Choroid plexus epithelial cell (primary cell): ENCODE measurements around the gene AHNAK.

Experiments used
- DNase-seq: peaks from one replicate; pipeline ENCODE4 v3.0.0-alpha.2; 2010; ENCODE audit warnings: low read depth
- H3K4me3 ChIP-seq: 2 replicates; pipeline ENCODE4 v1.5.1; 2011; ENCODE audit warnings: low read depth, mild to moderate bottlenecking, control low read depth, low read length, moderate library complexity
- CTCF ChIP-seq: conservative IDR thresholded peaks from 2 replicates; pipeline ENCODE4 v1.5.1; 2011; ENCODE audit warnings: low read depth, mild to moderate bottlenecking, control low read depth, inconsistent platforms, low read length, moderate library complexity

Gene AHNAK

GRCh38 chr11:62542111-62542745 is 4.4 kb downstream of the AHNAK start:
- peak overlapping the region; percentile 92 for H3K4me3 ChIP-seq
- DNase-seq, result no peak
- no peak for TF ChIP-seq CTCF

- peak overlapping the region; percentile 26 for H3K4me3 ChIP-seq
- DNase-seq, result peak; percentile 35
- TF ChIP-seq CTCF, result no peak
These were observed 5.6 kb downstream of the AHNAK start for GRCh38 chr11:62540804-62541701.

- peak; percentile 84 for DNase-seq
- H3K4me3 ChIP-seq, result peak overlapping the region; percentile 27
- TF ChIP-seq CTCF, result no peak
These were observed 7.2 kb downstream of the AHNAK start for GRCh38 chr11:62539238-62539925.

- TF ChIP-seq CTCF, result no peak
- no peak for DNase-seq
- H3K4me3 ChIP-seq, result peak overlapping the region; percentile 27
These were observed 8.0 kb downstream of the AHNAK start for GRCh38 chr11:62538470-62539237.

GRCh38 chr11:62536301-62536957 is 10.2 kb downstream of the AHNAK start:
- DNase-seq, result no peak
- TF ChIP-seq CTCF, result no peak
- H3K4me3 ChIP-seq, result no peak overlapping the region

GRCh38 chr11:62535802-62536201 is 10.8 kb downstream of the AHNAK start:
- TF ChIP-seq CTCF, result no peak
- H3K4me3 ChIP-seq, result no peak overlapping the region
- no peak for DNase-seq
